Islet precursor cell (in vitro differentiated cells): ENCODE results near the gene POLD2.
A peak's percentile ranks its signal among the peaks of the same experiment; 100 is the strongest.

Source experiments
- DNase-seq: peaks from one replicate; pipeline ENCODE4 v3.0.0-alpha.2; 2018

Gene POLD2

GRCh38 chr7:44101303-44101965, 21.9 kb downstream of the POLD2 start:
- no peak for DNase-seq

- no peak for DNase-seq
Measured at GRCh38 chr7:44100458-44101302, 22.7 kb downstream of the POLD2 start.

- no peak for DNase-seq
Measured at GRCh38 chr7:44099669-44100068, 23.7 kb downstream of the POLD2 start.

GRCh38 chr7:44098092-44099068, 25.0 kb downstream of the POLD2 start:
- DNase-seq: no peak

GRCh38 chr7:44097064-44097932, 26.1 kb downstream of the POLD2 start:
- no peak for DNase-seq

GRCh38 chr7:44096326-44096881, 26.9 kb downstream of the POLD2 start:
- DNase-seq: no peak

GRCh38 chr7:44095781-44096180, 27.6 kb downstream of the POLD2 start:
- DNase-seq: no peak

GRCh38 chr7:44094883-44095592, 28.3 kb downstream of the POLD2 start:
- no peak for DNase-seq

GRCh38 chr7:44094365-44094764, 29.0 kb downstream of the POLD2 start:
- no peak for DNase-seq

GRCh38 chr7:44093102-44093641, 30.2 kb downstream of the POLD2 start:
- no peak for DNase-seq

GRCh38 chr7:44087911-44088838, 35.2 kb downstream of the POLD2 start:
- DNase-seq: peak; percentile 71

GRCh38 chr7:44086627-44087026, 36.7 kb downstream of the POLD2 start:
- DNase-seq: no peak

GRCh38 chr7:44085546-44085945, 37.8 kb downstream of the POLD2 start:
- no peak for DNase-seq

GRCh38 chr7:44084701-44085100, 38.6 kb downstream of the POLD2 start:
- no peak for DNase-seq

- DNase-seq: no peak
Measured at GRCh38 chr7:44083796-44084195, 39.6 kb downstream of the POLD2 start.

- peak; percentile 100 for DNase-seq
Measured at GRCh38 chr7:44082541-44083207, 40.7 kb downstream of the POLD2 start.

- DNase-seq: no peak
Measured at GRCh38 chr7:44081266-44081748, 42.0 kb downstream of the POLD2 start.

GRCh38 chr7:44080686-44081265, 42.6 kb downstream of the POLD2 start:
- DNase-seq: no peak

- no peak for DNase-seq
Measured at GRCh38 chr7:44080118-44080517, 43.2 kb downstream of the POLD2 start.
